ENCODE results near the gene MED13L. TPM values are rescaled to one million over a fixed set of nuclear protein-coding genes. Genes with fewer than 3 reads are reported as not detected.

MED13L gene
- total RNA-seq, 1 donor from 2014 or later: 49.0 TPM

GRCh38 chr12:116265351-116266147, 11.9 kb downstream of the MED13L start:
- no peaks in the 10 kb centered on the region for H3K9me3 Mint-ChIP-seq
- H3K27me3 Mint-ChIP-seq (ENCODE audit: low read depth): no peaks in the 10 kb centered on the region
- intact Hi-C loops (cut with micrococcal nuclease): no loop called here
- no peaks in the 10 kb centered on the region for H3K36me3 Mint-ChIP-seq (ENCODE audit: low read depth)
- H3K4me1 Mint-ChIP-seq (ENCODE audit: low read depth): peaks cover 26% of the 10 kb centered on the region
- H3K4me3 Mint-ChIP-seq (ENCODE audit: low read depth): no peak overlapping the region
- no peak for DNase-seq (ENCODE audit: low spot score)
- no peak overlapping the region for H3K27ac Mint-ChIP-seq

GRCh38 chr12:116264525-116265070, 12.9 kb downstream of the MED13L start:
- Mint-ChIP-seq H3K9me3 (no peaks in the 10 kb centered on the region), H3K4me3 (ENCODE audit: low read depth) (no peak overlapping the region), H3K27me3 (ENCODE audit: low read depth) (no peaks in the 10 kb centered on the region), H3K36me3 (ENCODE audit: low read depth) (no peaks in the 10 kb centered on the region), H3K4me1 (ENCODE audit: low read depth) (peaks cover 32% of the 10 kb centered on the region), H3K27ac (no peak overlapping the region)
- DNase-seq (ENCODE audit: low spot score): no peak
- intact Hi-C loops (cut with micrococcal nuclease): no loop called here

GRCh38 chr12:116263844-116264243, 13.6 kb downstream of the MED13L start:
- no peak overlapping the region for H3K27ac Mint-ChIP-seq
- no peaks in the 10 kb centered on the region for H3K36me3 Mint-ChIP-seq (ENCODE audit: low read depth)
- DNase-seq (ENCODE audit: low spot score): no peak
- no peak overlapping the region for H3K4me3 Mint-ChIP-seq (ENCODE audit: low read depth)
- intact Hi-C loops (cut with micrococcal nuclease): no loop called here
- peaks cover 32% of the 10 kb centered on the region for H3K4me1 Mint-ChIP-seq (ENCODE audit: low read depth)
- H3K27me3 Mint-ChIP-seq (ENCODE audit: low read depth): no peaks in the 10 kb centered on the region
- H3K9me3 Mint-ChIP-seq: no peaks in the 10 kb centered on the region

- intact Hi-C loops (cut with micrococcal nuclease): no loop called here
- no peak for DNase-seq (ENCODE audit: low spot score)
- H3K9me3 Mint-ChIP-seq: no peaks in the 10 kb centered on the region
- no peaks in the 10 kb centered on the region for H3K27me3 Mint-ChIP-seq (ENCODE audit: low read depth)
- H3K36me3 Mint-ChIP-seq (ENCODE audit: low read depth): no peaks in the 10 kb centered on the region
- H3K4me3 Mint-ChIP-seq (ENCODE audit: low read depth): no peak overlapping the region
- no peak overlapping the region for H3K27ac Mint-ChIP-seq
- peaks cover 32% of the 10 kb centered on the region for H3K4me1 Mint-ChIP-seq (ENCODE audit: low read depth)
These were observed 14.1 kb downstream of the MED13L start for GRCh38 chr12:116263431-116263830.

GRCh38 chr12:116262741-116263140, 14.8 kb downstream of the MED13L start:
- intact Hi-C loops (cut with micrococcal nuclease): no loop called here
- DNase-seq (ENCODE audit: low spot score): no peak
- no peak overlapping the region for H3K4me3 Mint-ChIP-seq (ENCODE audit: low read depth)
- no peak overlapping the region for H3K27ac Mint-ChIP-seq
- H3K36me3 Mint-ChIP-seq (ENCODE audit: low read depth): no peaks in the 10 kb centered on the region
- H3K27me3 Mint-ChIP-seq (ENCODE audit: low read depth): no peaks in the 10 kb centered on the region
- H3K4me1 Mint-ChIP-seq (ENCODE audit: low read depth): peaks cover 32% of the 10 kb centered on the region
- H3K9me3 Mint-ChIP-seq: no peaks in the 10 kb centered on the region

GRCh38 chr12:116261525-116262100, 15.9 kb downstream of the MED13L start:
- H3K36me3 Mint-ChIP-seq (ENCODE audit: low read depth): no peaks in the 10 kb centered on the region
- H3K27me3 Mint-ChIP-seq (ENCODE audit: low read depth): no peaks in the 10 kb centered on the region
- no peak overlapping the region for H3K4me3 Mint-ChIP-seq (ENCODE audit: low read depth)
- no peaks in the 10 kb centered on the region for H3K9me3 Mint-ChIP-seq
- H3K4me1 Mint-ChIP-seq (ENCODE audit: low read depth): peaks cover 35% of the 10 kb centered on the region
- no peak for DNase-seq (ENCODE audit: low spot score)
- no peak overlapping the region for H3K27ac Mint-ChIP-seq
- intact Hi-C loops (cut with micrococcal nuclease): no loop called here

GRCh38 chr12:116259800-116260577, 17.5 kb downstream of the MED13L start:
- H3K4me3 Mint-ChIP-seq (ENCODE audit: low read depth): no peak overlapping the region
- peaks cover 37% of the 10 kb centered on the region for H3K4me1 Mint-ChIP-seq (ENCODE audit: low read depth)
- no peak overlapping the region for H3K27ac Mint-ChIP-seq
- no peaks in the 10 kb centered on the region for H3K36me3 Mint-ChIP-seq (ENCODE audit: low read depth)
- intact Hi-C loops (cut with micrococcal nuclease): no loop called here
- no peaks in the 10 kb centered on the region for H3K9me3 Mint-ChIP-seq
- DNase-seq (ENCODE audit: low spot score): no peak
- H3K27me3 Mint-ChIP-seq (ENCODE audit: low read depth): no peaks in the 10 kb centered on the region

GRCh38 chr12:116257826-116258225, 19.7 kb downstream of the MED13L start:
- H3K27me3 Mint-ChIP-seq (ENCODE audit: low read depth): no peaks in the 10 kb centered on the region
- peaks cover 4% of the 10 kb centered on the region for H3K36me3 Mint-ChIP-seq (ENCODE audit: low read depth)
- intact Hi-C loops (cut with micrococcal nuclease): no loop called here
- H3K4me3 Mint-ChIP-seq (ENCODE audit: low read depth): no peak overlapping the region
- peaks cover 5% of the 10 kb centered on the region for H3K9me3 Mint-ChIP-seq
- no peak for DNase-seq (ENCODE audit: low spot score)
- H3K27ac Mint-ChIP-seq: no peak overlapping the region
- peaks cover 26% of the 10 kb centered on the region for H3K4me1 Mint-ChIP-seq (ENCODE audit: low read depth)

- peaks cover 9% of the 10 kb centered on the region for H3K36me3 Mint-ChIP-seq (ENCODE audit: low read depth)
- no peak overlapping the region for H3K27ac Mint-ChIP-seq
- intact Hi-C loops (cut with micrococcal nuclease): no loop called here
- H3K4me3 Mint-ChIP-seq (ENCODE audit: low read depth): no peak overlapping the region
- peaks cover 23% of the 10 kb centered on the region for H3K4me1 Mint-ChIP-seq (ENCODE audit: low read depth)
- H3K9me3 Mint-ChIP-seq: peaks cover 10% of the 10 kb centered on the region
- DNase-seq (ENCODE audit: low spot score): no peak
- no peaks in the 10 kb centered on the region for H3K27me3 Mint-ChIP-seq (ENCODE audit: low read depth)
These were observed 20.3 kb downstream of the MED13L start for GRCh38 chr12:116257215-116257614.

- no peak for DNase-seq (ENCODE audit: low spot score)
- Mint-ChIP-seq H3K36me3 (ENCODE audit: low read depth) (peaks cover 31% of the 10 kb centered on the region), H3K4me1 (ENCODE audit: low read depth) (peaks cover 25% of the 10 kb centered on the region), H3K4me3 (ENCODE audit: low read depth) (no peak overlapping the region), H3K27me3 (ENCODE audit: low read depth) (no peaks in the 10 kb centered on the region), H3K9me3 (peaks cover 37% of the 10 kb centered on the region), H3K27ac (no peak overlapping the region)
- intact Hi-C loops (cut with micrococcal nuclease): loop anchor here (10.0 kb wide), 1 partner anchor 55 kb away; no protein-coding TSS in a partner anchor
These were observed 27.6 kb downstream of the MED13L start for GRCh38 chr12:116249938-116250337.

GRCh38 chr12:116248930-116249329, 28.6 kb downstream of the MED13L start:
- H3K4me1 Mint-ChIP-seq (ENCODE audit: low read depth): peaks cover 33% of the 10 kb centered on the region
- H3K4me3 Mint-ChIP-seq (ENCODE audit: low read depth): no peak overlapping the region
- peaks cover 31% of the 10 kb centered on the region for H3K36me3 Mint-ChIP-seq (ENCODE audit: low read depth)
- no peak for DNase-seq (ENCODE audit: low spot score)
- H3K9me3 Mint-ChIP-seq: peaks cover 37% of the 10 kb centered on the region
- intact Hi-C loops (cut with micrococcal nuclease): loop anchor here (10.0 kb wide), 1 partner anchor 54 kb away; no protein-coding TSS in a partner anchor
- H3K27me3 Mint-ChIP-seq (ENCODE audit: low read depth): no peaks in the 10 kb centered on the region
- H3K27ac Mint-ChIP-seq: no peak overlapping the region

GRCh38 chr12:116248433-116248832, 29.1 kb downstream of the MED13L start:
- H3K27ac Mint-ChIP-seq: no peak overlapping the region
- no peaks in the 10 kb centered on the region for H3K27me3 Mint-ChIP-seq (ENCODE audit: low read depth)
- H3K4me1 Mint-ChIP-seq (ENCODE audit: low read depth): peaks cover 38% of the 10 kb centered on the region
- no peak overlapping the region for H3K4me3 Mint-ChIP-seq (ENCODE audit: low read depth)
- intact Hi-C loops (cut with micrococcal nuclease): loop anchor here (10.0 kb wide), 1 partner anchor 54 kb away; no protein-coding TSS in a partner anchor
- no peak for DNase-seq (ENCODE audit: low spot score)
- H3K9me3 Mint-ChIP-seq: peaks cover 36% of the 10 kb centered on the region
- H3K36me3 Mint-ChIP-seq (ENCODE audit: low read depth): peaks cover 31% of the 10 kb centered on the region
